GM12878 (cell line): ENCODE data around the gene PPM1G.

ENCODE experiments used
- CTCF ChIP-seq, 3 experiments: IDR thresholded peaks in 2 of 3; conservative IDR thresholded peaks in 1 of 3; 2 replicates each; pipeline ENCODE4 v1.5.1; 2011; ENCODE audit warnings: low read depth in 3 of 3, low read length in 3 of 3, mild to moderate bottlenecking in 3 of 3, control low read depth in 2 of 3, moderate library complexity in 2 of 3, inconsistent platforms in 1 of 3, mixed read lengths in 1 of 3; ENCODE audit not compliant: control insufficient read depth in 2 of 3, insufficient read depth in 1 of 3; ENCODE audit errors: extremely low read depth in 1 of 3
- ESRRA ChIP-seq: IDR thresholded peaks from 2 replicates; pipeline ENCODE4 v1.6.1; 2012; ENCODE audit warnings: mild to moderate bottlenecking, low read length, improper control_type of control experiment
- MYC ChIP-seq: IDR thresholded peaks from 2 replicates; pipeline ENCODE4 v1.6.1; 2011; ENCODE audit warnings: mild to moderate bottlenecking, low read length, moderate library complexity, inconsistent platforms; ENCODE audit not compliant: insufficient read depth, insufficient replicate concordance, insufficient read length, severe bottlenecking
- NFXL1 ChIP-seq: fragments of 450-650 bp; IDR thresholded peaks from 2 replicates; pipeline ENCODE4 v1.6.1; 2017; ENCODE audit warnings: antibody characterized with exemption, mild to moderate bottlenecking, borderline replicate concordance
- POLR2A ChIP-seq: IDR thresholded peaks from 2 replicates; pipeline ENCODE4 v1.6.1; 2011; ENCODE audit warnings: low read depth, mild to moderate bottlenecking, low read length
- POLR2AphosphoS2 ChIP-seq: IDR thresholded peaks from 2 replicates; pipeline ENCODE4 v1.6.1; 2011; ENCODE audit warnings: low read depth, mild to moderate bottlenecking, low read length, improper control_type of control experiment, moderate library complexity
- SKIL ChIP-seq: fragments of 450-650 bp; IDR thresholded peaks from 2 replicates; pipeline ENCODE4 v1.6.1; 2017; ENCODE audit warnings: mild to moderate bottlenecking, low read depth, inconsistent platforms; ENCODE audit not compliant: poor library complexity, severe bottlenecking
- SMC3 ChIP-seq: IDR thresholded peaks from 2 replicates; pipeline ENCODE4 v1.6.1; 2011; ENCODE audit warnings: low read length, improper control_type of control experiment, borderline replicate concordance

DNA sequence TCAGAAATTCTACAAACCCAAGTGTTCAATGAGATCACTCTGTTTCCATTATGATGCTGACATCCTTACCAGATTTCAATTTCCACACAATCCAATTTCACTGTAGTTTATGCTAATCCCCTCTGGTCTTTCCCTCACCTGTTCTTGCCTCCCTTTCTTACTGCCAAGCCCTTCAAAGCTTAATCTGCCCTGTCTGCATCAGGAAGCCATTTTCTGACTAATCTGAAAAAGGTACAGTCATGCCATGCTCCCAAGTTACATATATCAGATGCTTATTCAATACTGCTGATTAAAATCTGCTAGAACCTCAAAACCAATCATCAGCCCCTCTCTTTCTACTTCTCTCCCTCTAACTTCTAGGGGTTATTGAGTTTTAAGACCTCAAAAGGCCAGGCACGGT lies 41.7 kb upstream of the PPM1G start:
- TF ChIP-seq CTCF (IDR thresholded peaks at IDR 0.05 in 2 of 3, conservative IDR thresholded peaks at IDR 0.05 in 1 of 3; ENCODE audit: control insufficient read depth in 2 of 3, extremely low read depth in 1 of 3, insufficient read depth in 1 of 3, low read depth in 3 of 3, low read length in 3 of 3) (no peak), ESRRA (no peak), POLR2A (no peak), POLR2AphosphoS2 (no peak), NFXL1 (no peak), SMC3 (no peak), MYC (no peak), SKIL (no peak)
